Measurements from ENCODE around the gene TUBGCP3. TPM values are rescaled to one million over a fixed set of nuclear protein-coding genes. Genes with fewer than 3 reads are reported as not detected.

TUBGCP3 gene
- total RNA-seq, 1 donor from 2014 or later = 14.0 TPM

- Histone ChIP-seq H3K79me2 (ENCODE audit: insufficient read depth, low read length) (no peaks in the 10 kb centered on the region), H3K9ac (ENCODE audit: low read length) (no peak overlapping the region), H3K27me3 (ENCODE audit: insufficient read depth, low read length) (no peaks in the 10 kb centered on the region), H4K20me1 (ENCODE audit: insufficient read depth, low read length) (no peaks in the 10 kb centered on the region), H3K4me1 (ENCODE audit: insufficient read depth, low read length) (no peaks in the 10 kb centered on the region), H2AFZ (ENCODE audit: low read depth, low read length) (no peak overlapping the region), H3K36me3 (ENCODE audit: insufficient read depth, low read length) (no peaks in the 10 kb centered on the region), H3K4me2 (ENCODE audit: low read length) (no peak overlapping the region), H3K4me3 (ENCODE audit: insufficient read depth, low read depth, low read length) (no peak overlapping the region), H3K9me3 (ENCODE audit: insufficient read depth, low read depth, low read length) (peaks cover under 1% of the 10 kb centered on the region), H3K27ac (ENCODE audit: low read depth, low read length) (no peak overlapping the region)
- TF ChIP-seq EZH2 (IDR thresholded peaks at IDR 0.05; ENCODE audit: insufficient read depth, low read length) = no peak
- TF ChIP-seq, protein P1, sequence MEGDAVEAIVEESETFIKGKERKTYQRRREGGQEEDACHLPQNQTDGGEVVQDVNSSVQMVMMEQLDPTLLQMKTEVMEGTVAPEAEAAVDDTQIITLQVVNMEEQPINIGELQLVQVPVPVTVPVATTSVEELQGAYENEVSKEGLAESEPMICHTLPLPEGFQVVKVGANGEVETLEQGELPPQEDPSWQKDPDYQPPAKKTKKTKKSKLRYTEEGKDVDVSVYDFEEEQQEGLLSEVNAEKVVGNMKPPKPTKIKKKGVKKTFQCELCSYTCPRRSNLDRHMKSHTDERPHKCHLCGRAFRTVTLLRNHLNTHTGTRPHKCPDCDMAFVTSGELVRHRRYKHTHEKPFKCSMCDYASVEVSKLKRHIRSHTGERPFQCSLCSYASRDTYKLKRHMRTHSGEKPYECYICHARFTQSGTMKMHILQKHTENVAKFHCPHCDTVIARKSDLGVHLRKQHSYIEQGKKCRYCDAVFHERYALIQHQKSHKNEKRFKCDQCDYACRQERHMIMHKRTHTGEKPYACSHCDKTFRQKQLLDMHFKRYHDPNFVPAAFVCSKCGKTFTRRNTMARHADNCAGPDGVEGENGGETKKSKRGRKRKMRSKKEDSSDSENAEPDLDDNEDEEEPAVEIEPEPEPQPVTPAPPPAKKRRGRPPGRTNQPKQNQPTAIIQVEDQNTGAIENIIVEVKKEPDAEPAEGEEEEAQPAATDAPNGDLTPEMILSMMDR (IDR thresholded peaks at IDR 0.05; ENCODE audit: insufficient read depth, low read depth, low read length) = no peak
- no peaks in the 10 kb centered on the region for H3K4me1 Mint-ChIP-seq (ENCODE audit: low read depth, unreplicated experiment)
- H3K36me3 Mint-ChIP-seq (ENCODE audit: low read depth, unreplicated experiment) = no peaks in the 10 kb centered on the region
- H3K4me3 Mint-ChIP-seq (ENCODE audit: unreplicated experiment) = no peak overlapping the region
- H3K27ac Mint-ChIP-seq (ENCODE audit: unreplicated experiment) = no peak overlapping the region
- H3K27me3 Mint-ChIP-seq (ENCODE audit: low read depth, unreplicated experiment) = peaks cover 57% of the 10 kb centered on the region
- FAIRE-seq (no peak), DNase-seq (ENCODE audit: low read depth) (no peak)
- peaks cover 3% of the 10 kb centered on the region for H3K9me3 Mint-ChIP-seq (ENCODE audit: unreplicated experiment)
Observed at GRCh38 chr13:112450904-112451240, 137.1 kb downstream of the TUBGCP3 start.

- Histone ChIP-seq H3K9me3 (ENCODE audit: insufficient read depth, low read depth, low read length) (no peaks in the 10 kb centered on the region), H3K4me1 (ENCODE audit: insufficient read depth, low read length) (no peaks in the 10 kb centered on the region), H3K27me3 (ENCODE audit: insufficient read depth, low read length) (no peaks in the 10 kb centered on the region), H3K9ac (ENCODE audit: low read length) (no peak overlapping the region), H3K79me2 (ENCODE audit: insufficient read depth, low read length) (no peaks in the 10 kb centered on the region), H2AFZ (ENCODE audit: low read depth, low read length) (no peak overlapping the region), H3K36me3 (ENCODE audit: insufficient read depth, low read length) (no peaks in the 10 kb centered on the region), H3K4me3 (ENCODE audit: insufficient read depth, low read depth, low read length) (no peak overlapping the region), H4K20me1 (ENCODE audit: insufficient read depth, low read length) (no peaks in the 10 kb centered on the region), H3K4me2 (ENCODE audit: low read length) (no peak overlapping the region), H3K27ac (ENCODE audit: low read depth, low read length) (no peak overlapping the region)
- no peaks in the 10 kb centered on the region for H3K4me1 Mint-ChIP-seq (ENCODE audit: low read depth, unreplicated experiment)
- H3K27me3 Mint-ChIP-seq (ENCODE audit: low read depth, unreplicated experiment) = peaks cover 61% of the 10 kb centered on the region
- FAIRE-seq (no peak), DNase-seq (ENCODE audit: low read depth) (no peak)
- no peaks in the 10 kb centered on the region for H3K36me3 Mint-ChIP-seq (ENCODE audit: low read depth, unreplicated experiment)
- peaks cover 2% of the 10 kb centered on the region for H3K9me3 Mint-ChIP-seq (ENCODE audit: unreplicated experiment)
- H3K27ac Mint-ChIP-seq (ENCODE audit: unreplicated experiment) = no peak overlapping the region
- no peak for TF ChIP-seq EZH2 (IDR thresholded peaks at IDR 0.05; ENCODE audit: insufficient read depth, low read length)
- TF ChIP-seq, protein P1 (IDR thresholded peaks at IDR 0.05; ENCODE audit: insufficient read depth, low read depth, low read length) = no peak
- H3K4me3 Mint-ChIP-seq (ENCODE audit: unreplicated experiment) = no peak overlapping the region
Observed at GRCh38 chr13:112450118-112450903, 137.6 kb downstream of the TUBGCP3 start.

DNA sequence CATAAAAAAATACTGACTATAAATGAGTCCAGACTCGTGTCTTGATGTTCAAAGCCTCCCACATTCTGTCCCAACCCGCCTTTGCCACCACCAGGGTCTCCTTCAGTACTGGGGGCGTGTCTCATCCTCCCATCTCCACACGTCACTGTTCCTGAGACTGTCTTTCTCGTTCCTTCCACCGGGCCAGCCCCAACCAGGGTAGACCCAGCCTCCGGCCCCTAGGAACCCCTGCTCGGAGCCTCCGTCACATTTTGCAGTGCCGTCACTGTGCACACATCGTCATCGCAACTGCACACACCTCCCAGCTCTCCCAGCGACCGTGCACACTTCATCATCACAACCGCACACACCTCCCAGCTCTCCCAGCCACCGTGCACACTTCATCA is 138.4 kb downstream of the TUBGCP3 start:
- no peaks in the 10 kb centered on the region for H3K4me1 ChIP-seq (ENCODE audit: insufficient read depth, low read length)
- H3K79me2 ChIP-seq (ENCODE audit: insufficient read depth, low read length) = no peaks in the 10 kb centered on the region
- Mint-ChIP-seq H3K36me3 (ENCODE audit: low read depth, unreplicated experiment) (no peaks in the 10 kb centered on the region), H3K27ac (ENCODE audit: unreplicated experiment) (peak overlapping the region; percentile 41), H3K4me1 (ENCODE audit: low read depth, unreplicated experiment) (no peaks in the 10 kb centered on the region), H3K4me3 (ENCODE audit: unreplicated experiment) (no peak overlapping the region), H3K27me3 (ENCODE audit: low read depth, unreplicated experiment) (peaks cover 66% of the 10 kb centered on the region), H3K9me3 (ENCODE audit: unreplicated experiment) (peaks cover 2% of the 10 kb centered on the region)
- no peak for FAIRE-seq
- no peak overlapping the region for H2AFZ ChIP-seq (ENCODE audit: low read depth, low read length)
- H3K9me3 ChIP-seq (ENCODE audit: insufficient read depth, low read depth, low read length) = no peaks in the 10 kb centered on the region
- no peak overlapping the region for H3K9ac ChIP-seq (ENCODE audit: low read length)
- H4K20me1 ChIP-seq (ENCODE audit: insufficient read depth, low read length) = no peaks in the 10 kb centered on the region
- no peak overlapping the region for H3K4me2 ChIP-seq (ENCODE audit: low read length)
- H3K27me3 ChIP-seq (ENCODE audit: insufficient read depth, low read length) = no peaks in the 10 kb centered on the region
- no peaks in the 10 kb centered on the region for H3K36me3 ChIP-seq (ENCODE audit: insufficient read depth, low read length)
- DNase-seq (ENCODE audit: low read depth) = no peak
- H3K27ac ChIP-seq (ENCODE audit: low read depth, low read length) = no peak overlapping the region
- TF ChIP-seq, protein P1 (IDR thresholded peaks at IDR 0.05; ENCODE audit: insufficient read depth, low read depth, low read length) = no peak
- TF ChIP-seq EZH2 (IDR thresholded peaks at IDR 0.05; ENCODE audit: insufficient read depth, low read length) = no peak
- no peak overlapping the region for H3K4me3 ChIP-seq (ENCODE audit: insufficient read depth, low read depth, low read length)
